GM12878 (cell line): ENCODE data around the gene JOSD2. TPM values are rescaled to one million over a fixed set of nuclear protein-coding genes. Genes with fewer than 3 reads are reported as not detected.

Experiments used
- BRCA1 ChIP-seq: IDR thresholded peaks from 2 replicates; pipeline ENCODE4 v1.6.1; 2011; ENCODE audit warnings: low read depth, low read length, improper control_type of control experiment
- CEBPZ ChIP-seq: fragments of 150-350 bp; IDR thresholded peaks from 2 replicates; pipeline ENCODE4 v1.6.1; 2016; ENCODE audit warnings: low read depth, low read length
- CHD1 ChIP-seq: IDR thresholded peaks from 2 replicates; pipeline ENCODE4 v1.6.1; 2012; ENCODE audit warnings: low read depth, low read length, improper control_type of control experiment
- CHD2 ChIP-seq: IDR thresholded peaks from 2 replicates; pipeline ENCODE4 v1.6.1; 2011; ENCODE audit warnings: low read depth, low read length, improper control_type of control experiment, borderline replicate concordance
- CREB1 ChIP-seq: IDR thresholded peaks from 2 replicates; pipeline ENCODE4 v1.6.1; 2012; ENCODE audit warnings: low read depth, mild to moderate bottlenecking, inconsistent platforms
- E4F1 ChIP-seq: fragments of 450-650 bp; IDR thresholded peaks from 2 replicates; pipeline ENCODE4 v1.6.1; 2018; ENCODE audit warnings: borderline replicate concordance, mild to moderate bottlenecking; ENCODE audit not compliant: partially characterized antibody
- EZH2 ChIP-seq: IDR thresholded peaks from 2 replicates; pipeline ENCODE4 v1.6.1; 2012; ENCODE audit warnings: low read depth, mild to moderate bottlenecking, control low read depth, inconsistent platforms, low read length, borderline replicate concordance; ENCODE audit not compliant: control insufficient read depth
- FOS ChIP-seq: IDR thresholded peaks from 3 replicates; pipeline ENCODE4 v1.6.1; 2011; ENCODE audit warnings: borderline replicate concordance; ENCODE audit not compliant: insufficient read length; ENCODE audit errors: extremely low read depth
- HCFC1 ChIP-seq: fragments of 150-350 bp; IDR thresholded peaks from 2 replicates; pipeline ENCODE4 v1.6.1; 2014; ENCODE audit warnings: low read length
- JUND ChIP-seq: IDR thresholded peaks from 2 replicates; pipeline ENCODE4 v1.6.1; 2012; ENCODE audit warnings: low read depth, mild to moderate bottlenecking, low read length, improper control_type of control experiment, moderate library complexity
- KLF5 ChIP-seq: fragments of 450-650 bp; IDR thresholded peaks from 2 replicates; pipeline ENCODE4 v1.6.1; 2014; ENCODE audit warnings: mild to moderate bottlenecking; ENCODE audit not compliant: partially characterized antibody
- MLLT1 ChIP-seq: fragments of 450-650 bp; IDR thresholded peaks from 2 replicates; pipeline ENCODE4 v1.6.1; 2016; ENCODE audit warnings: mild to moderate bottlenecking
- MXI1 ChIP-seq: fragments of 150-350 bp; IDR thresholded peaks from 2 replicates; pipeline ENCODE4 v1.6.1; 2011; ENCODE audit warnings: low read depth, mild to moderate bottlenecking, inconsistent platforms, low read length, improper control_type of control experiment
- NR2C1 ChIP-seq: fragments of 450-650 bp; IDR thresholded peaks from 2 replicates; pipeline ENCODE4 v1.6.1; 2017; ENCODE audit warnings: antibody characterized with exemption, mild to moderate bottlenecking, moderate library complexity
- SREBF1 ChIP-seq: IDR thresholded peaks from 2 replicates; pipeline ENCODE4 v1.6.1; 2012; ENCODE audit warnings: mild to moderate bottlenecking, low read length
- TAF1 ChIP-seq: IDR thresholded peaks from 2 replicates; pipeline ENCODE4 v1.6.1; 2011; ENCODE audit warnings: mild to moderate bottlenecking, low read depth, low read length, borderline replicate concordance
- ZNF622 ChIP-seq: fragments of 450-650 bp; IDR thresholded peaks from 2 replicates; pipeline ENCODE4 v1.6.1; 2017; ENCODE audit warnings: mild to moderate bottlenecking, inconsistent platforms
- ZZZ3 ChIP-seq: IDR thresholded peaks from 2 replicates; pipeline ENCODE4 v1.6.1; 2011; ENCODE audit warnings: low read depth; ENCODE audit not compliant: control insufficient read depth, insufficient read length
- polyA plus RNA-seq, 11 experiments: library from polyadenylated mRNA; depleted of rRNA in 4 of 11; unstranded in 6 of 11; stranded (reverse) in 5 of 11; fragments of >200 nt; fragmentation: Nextera tagmentation in 4 of 11; fragmentation: Illumina TruSeq in 1 of 11; extraction: Ambion mirVana in 4 of 11; extraction: Trizol in 1 of 11; gene quantifications; 1 replicate in 1 of 11; 2 replicates in 10 of 11; pipeline versions ENCODE4 v1.2.1 to v1.2.3, GENCODE V29; 2011 to 2016; ENCODE audit warnings: inconsistent platforms in 2 of 11, missing spikeins in 2 of 11, low read depth in 1 of 11
- total RNA-seq, 4 experiments: library from RNA; depleted of rRNA in 3 of 4; stranded (reverse); fragments of >200 nt in 3 of 4; fragmentation: Illumina TruSeq in 1 of 4; extraction: Trizol in 1 of 4; gene quantifications; 2 replicates each; pipeline versions ENCODE4 v1.2.1 to v1.2.3, GENCODE V29; 2013 to 2021
- TF ChIP-seq, protein P1 (sequence below): fragments of 450-650 bp; IDR thresholded peaks from 2 replicates; pipeline ENCODE4 v1.6.1; 2017; ENCODE audit warnings: low read depth, mild to moderate bottlenecking, moderate library complexity
- TF ChIP-seq, protein P2 (sequence below): fragments of 450-650 bp; IDR thresholded peaks from 2 replicates; pipeline ENCODE4 v1.6.1; 2014; ENCODE audit warnings: mild to moderate bottlenecking

Gene JOSD2
- total and polyA plus RNA-seq, 10 of the 15 experiments (the other 5 are each of a cell fraction or from before 2014, with no cell fraction given), result 0.91 to 26.7 (median 13.0) TPM

- TF ChIP-seq SREBF1 (peak; percentile 77), JUND (0 out of 2 replicates have a peak, but pooled peaks have one; percentile 5), CHD2 (peak; percentile 100), FOS (no peak), CEBPZ (no peak), MLLT1 (peak; percentile 91), ZZZ3 (no peak), EZH2 (no peak), HCFC1 (peak; percentile 98), CHD1 (no peak), NR2C1 (peak; percentile 61), CREB1 (peak; percentile 100), MXI1 (peak; percentile 78), BRCA1 (peak; percentile 89), ZNF622 (no peak), TAF1 (peak; percentile 20; the same call in 1 of the 2 replicates), KLF5 (peak; percentile 72), E4F1 (peak; percentile 83)
- TF ChIP-seq, protein P1, sequence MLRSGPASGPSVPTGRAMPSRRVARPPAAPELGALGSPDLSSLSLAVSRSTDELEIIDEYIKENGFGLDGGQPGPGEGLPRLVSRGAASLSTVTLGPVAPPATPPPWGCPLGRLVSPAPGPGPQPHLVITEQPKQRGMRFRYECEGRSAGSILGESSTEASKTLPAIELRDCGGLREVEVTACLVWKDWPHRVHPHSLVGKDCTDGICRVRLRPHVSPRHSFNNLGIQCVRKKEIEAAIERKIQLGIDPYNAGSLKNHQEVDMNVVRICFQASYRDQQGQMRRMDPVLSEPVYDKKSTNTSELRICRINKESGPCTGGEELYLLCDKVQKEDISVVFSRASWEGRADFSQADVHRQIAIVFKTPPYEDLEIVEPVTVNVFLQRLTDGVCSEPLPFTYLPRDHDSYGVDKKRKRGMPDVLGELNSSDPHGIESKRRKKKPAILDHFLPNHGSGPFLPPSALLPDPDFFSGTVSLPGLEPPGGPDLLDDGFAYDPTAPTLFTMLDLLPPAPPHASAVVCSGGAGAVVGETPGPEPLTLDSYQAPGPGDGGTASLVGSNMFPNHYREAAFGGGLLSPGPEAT, result peak; percentile 31; the same call in 1 of the 2 replicates
- TF ChIP-seq, protein P2, sequence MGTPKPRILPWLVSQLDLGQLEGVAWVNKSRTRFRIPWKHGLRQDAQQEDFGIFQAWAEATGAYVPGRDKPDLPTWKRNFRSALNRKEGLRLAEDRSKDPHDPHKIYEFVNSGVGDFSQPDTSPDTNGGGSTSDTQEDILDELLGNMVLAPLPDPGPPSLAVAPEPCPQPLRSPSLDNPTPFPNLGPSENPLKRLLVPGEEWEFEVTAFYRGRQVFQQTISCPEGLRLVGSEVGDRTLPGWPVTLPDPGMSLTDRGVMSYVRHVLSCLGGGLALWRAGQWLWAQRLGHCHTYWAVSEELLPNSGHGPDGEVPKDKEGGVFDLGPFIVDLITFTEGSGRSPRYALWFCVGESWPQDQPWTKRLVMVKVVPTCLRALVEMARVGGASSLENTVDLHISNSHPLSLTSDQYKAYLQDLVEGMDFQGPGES, result no peak
Observed at GRCh38 chr19:50511069-50511822, at the start of gene JOSD2 (continued).
